NCI-H748 treated with DMSO at 0.1 percent for 48 hours (cell line): ENCODE data around the gene CCNB1IP1.
A peak's percentile ranks its signal among the peaks of the same experiment; 100 is the strongest.
"Not testable (repeated sequence)": the region's sequence is repeated elsewhere in the genome, so short reads cannot be mapped to it uniquely, and the experiment has no call there.

Experiments used
- DNase-seq: peaks from one replicate; lab custom pipeline; 2025; lab: John Stamatoyannopoulos, UW

Gene CCNB1IP1

DNA sequence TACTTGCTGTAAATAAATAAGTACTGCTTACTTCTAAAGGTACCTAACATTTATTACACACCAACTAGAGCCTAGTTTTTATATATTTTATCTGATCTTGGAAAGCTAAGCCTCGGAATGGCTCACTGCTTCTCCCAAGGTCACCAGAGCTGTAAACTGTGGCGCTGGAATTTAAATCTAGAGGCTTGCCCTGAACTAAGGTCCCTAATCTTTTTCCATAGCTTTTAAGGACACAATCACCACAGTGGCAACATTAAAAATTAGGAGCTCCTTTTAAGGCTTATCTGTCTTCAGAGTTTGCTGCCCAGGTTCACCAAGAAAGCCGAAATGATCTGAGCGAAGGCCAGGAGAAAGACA, 670 bp downstream of the CCNB1IP1 start:
- no peak for DNase-seq

DNA sequence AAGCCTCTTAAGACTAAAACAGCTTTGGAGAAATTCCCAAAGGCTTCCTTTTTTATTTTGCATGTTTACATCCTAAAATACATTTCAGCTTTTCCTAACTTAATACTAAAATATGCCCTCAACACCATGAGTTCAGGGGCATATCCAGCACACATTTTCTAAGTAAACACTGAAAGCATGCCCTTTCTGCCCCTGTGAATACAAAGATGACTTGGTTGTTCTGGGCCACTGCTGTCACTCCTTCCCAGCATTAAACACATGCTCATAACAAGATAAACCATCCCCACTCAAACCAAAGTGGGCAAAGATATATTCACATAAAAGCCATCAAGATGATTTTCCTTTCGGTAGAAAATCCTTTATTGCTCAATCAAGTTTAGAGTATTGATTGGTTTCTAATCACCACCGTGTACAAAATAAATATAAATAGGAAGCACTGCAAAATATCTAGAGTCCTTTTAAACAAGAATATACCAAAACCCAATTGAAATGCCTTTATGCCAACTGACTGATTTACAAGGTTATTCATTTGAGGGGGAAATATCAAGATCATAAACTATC, 1.9 kb downstream of the CCNB1IP1 start:
- no peak for DNase-seq

DNA sequence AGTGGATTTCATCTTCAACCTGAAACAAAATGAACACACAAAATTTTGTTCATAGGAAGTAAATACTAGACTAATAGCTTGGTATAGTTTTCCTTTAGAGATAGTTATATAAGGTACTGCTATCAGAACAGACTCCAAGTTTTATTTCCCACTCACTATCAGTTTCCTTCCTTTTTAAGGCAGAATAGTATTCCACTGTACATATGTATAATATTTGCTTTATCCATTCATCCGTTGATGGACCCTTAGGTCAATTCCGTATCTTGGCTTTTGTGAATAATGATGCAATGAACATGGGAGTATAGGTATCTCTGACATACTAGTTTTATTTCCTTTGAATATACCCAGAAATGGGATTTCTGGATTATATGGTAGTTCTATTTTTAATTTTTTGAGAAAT, 3.7 kb downstream of the CCNB1IP1 start:
- no peak for DNase-seq

DNA sequence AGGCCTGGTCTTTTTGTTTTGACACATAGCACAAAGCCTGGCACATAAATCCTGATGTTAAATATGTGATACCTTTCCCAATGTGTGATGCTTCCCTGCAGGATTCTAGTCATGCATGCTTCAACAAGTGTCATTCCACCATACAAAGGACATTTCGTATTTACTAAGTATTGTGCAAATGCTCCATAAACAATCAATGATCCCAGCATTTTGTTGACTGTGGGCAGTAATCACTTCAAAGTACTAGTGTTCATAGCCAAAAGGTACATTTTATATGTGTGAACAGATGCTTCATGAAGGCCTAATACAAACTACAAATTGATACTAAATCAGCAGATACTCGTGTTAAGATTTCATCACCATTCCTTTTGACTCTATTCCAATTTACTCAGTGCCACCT, 4.4 kb downstream of the CCNB1IP1 start:
- DNase-seq = no peak

DNA sequence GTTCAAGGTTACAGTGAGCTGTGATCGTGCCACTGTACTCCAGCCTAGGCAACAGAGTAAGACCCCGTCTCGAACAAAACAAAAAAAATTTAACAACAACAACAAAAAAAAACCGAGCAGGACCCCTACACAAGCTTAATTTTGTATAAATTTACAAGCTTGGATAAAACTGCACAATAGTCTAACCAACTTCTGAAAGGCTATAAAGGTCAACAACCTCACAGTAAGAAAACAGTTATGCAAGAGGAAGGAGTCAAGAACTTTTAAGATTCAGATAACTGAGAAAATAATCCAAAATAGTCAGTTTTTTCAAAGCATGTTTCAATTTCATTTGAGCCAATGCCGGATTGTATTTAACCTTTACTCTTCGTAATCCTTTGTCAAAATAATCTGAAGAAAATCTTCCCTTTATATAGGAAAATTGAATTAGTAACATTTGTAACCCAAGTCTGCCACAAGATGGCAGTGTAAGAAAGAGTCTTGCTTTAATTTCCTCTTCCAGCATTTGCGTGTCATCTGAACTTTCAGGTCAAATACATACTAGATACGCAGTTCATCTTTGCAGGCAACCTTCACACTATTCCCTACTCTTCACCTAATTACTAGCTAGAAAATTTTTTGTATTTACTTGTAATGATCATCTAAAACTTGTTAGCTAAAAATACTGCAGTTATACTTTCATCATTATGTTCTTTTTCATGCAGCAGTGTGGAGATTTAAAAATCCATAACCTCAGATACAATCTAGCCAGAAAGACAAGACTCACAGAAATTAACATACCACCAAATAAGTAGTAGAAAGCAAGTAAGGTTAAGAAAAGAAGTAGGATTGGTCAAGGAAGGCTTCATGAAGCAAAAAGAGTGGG, 5.8 kb downstream of the CCNB1IP1 start:
- DNase-seq = peak; percentile 66

DNA sequence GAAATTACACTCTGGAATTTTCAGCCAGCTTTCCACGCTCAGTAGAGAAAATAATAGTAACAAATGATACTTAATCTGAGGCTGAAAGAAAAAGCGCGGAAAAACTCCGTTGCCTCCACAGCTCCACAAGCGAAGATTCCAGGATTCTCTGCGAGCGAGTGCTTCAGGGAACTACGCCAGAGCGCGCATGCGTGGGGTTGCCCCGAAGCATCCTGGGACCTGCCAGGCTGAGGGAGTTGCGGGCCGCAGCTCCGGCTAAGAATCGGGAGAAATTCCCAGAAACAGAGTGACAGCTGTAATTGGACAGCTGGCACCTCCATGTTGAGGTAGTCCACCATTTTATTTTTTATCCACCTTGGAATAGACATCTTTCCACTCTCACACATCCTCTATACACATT, 15.4 kb downstream of the CCNB1IP1 start:
- no peak for DNase-seq

DNA sequence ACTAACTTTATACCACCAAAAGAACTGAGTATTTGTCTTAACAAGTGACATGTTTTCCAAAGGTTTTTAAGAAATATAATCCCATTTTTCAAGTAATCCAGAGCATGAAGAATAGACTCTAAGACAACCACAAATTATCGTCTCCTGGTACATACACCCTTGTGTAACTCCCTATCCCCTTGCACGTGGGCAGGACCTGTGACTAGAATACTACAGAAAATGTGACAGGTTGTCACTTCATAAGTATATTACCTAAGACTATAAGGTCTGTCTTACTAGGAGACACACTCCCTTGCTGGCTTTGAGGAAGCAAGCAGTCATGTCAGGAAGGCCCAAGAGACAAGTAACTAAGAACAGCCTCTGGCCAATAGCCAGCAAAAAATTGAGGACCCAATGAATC, 19.1 kb downstream of the CCNB1IP1 start:
- DNase-seq = no peak

DNA sequence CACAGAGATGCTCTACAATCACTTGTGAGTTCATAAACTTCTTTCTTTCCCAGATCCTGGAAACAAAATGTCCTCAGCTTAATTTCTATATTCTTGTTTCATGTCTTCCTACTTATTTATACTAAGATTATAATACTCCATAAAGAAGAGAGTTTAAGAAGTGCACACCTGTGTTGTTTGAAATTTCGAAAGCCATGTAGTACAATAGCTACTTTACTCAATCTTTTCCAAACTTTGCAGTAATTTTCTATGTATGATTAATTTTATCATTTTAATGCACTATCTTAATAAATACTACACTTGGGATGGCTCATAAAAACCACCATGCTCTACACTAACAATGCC, 27.0 kb downstream of the CCNB1IP1 start:
- no peak for DNase-seq

DNA sequence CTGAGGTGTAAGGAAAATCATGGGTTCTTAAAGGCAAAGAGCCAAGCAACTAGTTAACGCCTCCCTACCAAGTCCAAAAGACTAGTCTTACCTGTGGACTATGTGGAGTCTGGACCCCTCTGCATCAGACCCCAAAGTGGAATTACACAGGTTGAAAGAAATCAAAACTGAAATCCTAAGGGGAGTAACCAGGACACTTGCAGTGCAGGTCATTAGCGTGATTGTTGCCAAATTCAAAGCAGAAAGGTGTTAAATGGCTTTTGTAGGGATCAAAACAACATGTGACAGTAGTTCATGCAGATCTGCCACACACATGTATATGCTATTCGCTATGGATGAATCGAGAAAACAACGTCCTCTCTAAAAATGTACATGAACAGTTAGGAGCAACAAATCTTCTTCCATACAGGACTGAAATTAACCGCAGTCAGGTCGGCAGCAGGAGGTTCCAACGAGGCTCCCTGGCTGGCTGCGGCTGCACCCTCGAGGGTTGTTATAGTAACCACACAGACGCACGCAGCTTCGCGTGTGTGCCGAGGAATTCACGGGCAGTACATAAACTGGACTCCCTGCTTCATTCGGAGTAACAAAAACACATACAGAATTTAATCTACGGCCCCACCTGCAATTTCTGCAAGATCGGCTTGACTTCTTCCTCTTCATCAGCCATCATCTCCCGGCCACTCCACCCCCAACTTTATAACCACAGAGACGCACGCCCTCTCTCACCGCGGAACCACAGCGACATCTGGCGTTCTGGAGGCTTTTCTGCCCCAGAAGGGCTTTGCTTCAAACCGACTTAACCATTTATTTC, 27.6 kb downstream of the CCNB1IP1 start, which contains the start of gene TTC5:
TSS of gene TTC5 (minus strand) at position 687 of the 814 bp plus-strand sequence. CDS start at position 673, 14 bp downstream.
- peak; percentile 77 for DNase-seq

DNA sequence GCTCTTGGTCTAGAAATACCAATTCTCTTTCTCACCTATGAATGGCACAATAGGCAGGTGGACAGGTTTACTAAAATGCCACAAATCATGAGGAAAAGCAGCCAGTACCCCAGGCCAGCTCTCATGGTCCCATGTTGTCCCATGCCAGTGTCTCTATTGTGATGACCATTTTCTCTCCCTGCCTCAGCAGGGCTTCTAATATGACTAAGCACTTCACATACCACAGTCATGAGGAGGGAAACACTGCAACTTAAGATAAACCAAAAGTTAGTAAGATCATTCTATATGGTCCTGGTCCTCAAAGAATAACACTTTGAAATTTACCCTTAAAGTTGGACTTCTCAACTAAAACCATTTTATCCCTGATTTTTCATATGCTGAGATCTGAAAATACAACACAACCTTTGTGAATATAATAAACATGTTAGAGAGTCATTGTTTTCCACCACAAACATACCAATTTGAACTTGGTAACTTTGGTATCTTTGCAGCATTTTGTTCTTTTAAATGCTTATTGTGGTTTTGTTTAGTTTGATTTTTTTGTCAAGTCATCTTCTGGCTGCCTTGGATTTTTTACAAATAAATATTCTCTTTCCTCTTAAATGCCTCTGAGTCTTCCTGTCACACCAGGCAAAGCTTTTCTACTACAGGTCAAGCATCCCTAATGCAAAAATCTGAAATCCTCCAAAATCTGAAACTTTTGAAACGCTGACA, 30.9 kb downstream of the CCNB1IP1 start:
- DNase-seq = no peak

DNA sequence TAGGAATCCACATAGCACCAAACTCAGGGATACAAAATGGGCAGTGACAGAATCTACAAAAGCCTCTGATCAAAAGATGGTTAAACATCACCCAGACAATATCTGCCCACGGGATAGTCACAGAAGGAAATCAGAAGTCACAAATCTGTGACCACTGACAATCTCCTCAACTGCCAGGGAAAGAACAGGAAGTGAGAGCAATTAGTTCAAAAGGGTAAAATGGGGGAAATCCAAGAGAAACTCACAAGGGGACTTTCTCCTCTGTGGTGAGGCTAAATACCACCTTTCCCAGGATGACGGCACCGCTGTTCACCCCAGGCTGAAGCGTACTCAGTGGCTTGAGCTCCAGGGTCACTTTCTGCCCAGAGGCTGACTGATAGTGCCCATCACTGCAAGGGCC, 38.0 kb downstream of the CCNB1IP1 start:
- DNase-seq = no peak

DNA sequence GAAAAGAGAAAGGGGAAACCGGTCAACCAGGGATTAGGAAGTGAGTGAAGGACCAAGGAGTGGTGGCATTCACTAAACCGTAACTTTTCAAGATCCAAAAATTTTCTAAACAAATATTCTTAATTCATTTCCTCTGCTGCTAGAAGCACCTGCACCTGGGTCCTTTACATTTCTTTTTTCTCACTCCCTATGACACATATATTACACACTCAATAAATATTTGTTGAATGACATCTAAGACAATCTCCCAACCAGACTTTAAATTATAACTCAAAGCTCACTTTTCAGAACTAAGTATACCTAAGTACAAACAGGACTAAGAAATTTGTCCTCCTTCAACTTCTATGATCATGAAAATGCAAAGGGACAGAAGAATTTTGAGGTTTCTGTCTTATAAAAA, 38.4 kb downstream of the CCNB1IP1 start:
- DNase-seq = no peak

DNA sequence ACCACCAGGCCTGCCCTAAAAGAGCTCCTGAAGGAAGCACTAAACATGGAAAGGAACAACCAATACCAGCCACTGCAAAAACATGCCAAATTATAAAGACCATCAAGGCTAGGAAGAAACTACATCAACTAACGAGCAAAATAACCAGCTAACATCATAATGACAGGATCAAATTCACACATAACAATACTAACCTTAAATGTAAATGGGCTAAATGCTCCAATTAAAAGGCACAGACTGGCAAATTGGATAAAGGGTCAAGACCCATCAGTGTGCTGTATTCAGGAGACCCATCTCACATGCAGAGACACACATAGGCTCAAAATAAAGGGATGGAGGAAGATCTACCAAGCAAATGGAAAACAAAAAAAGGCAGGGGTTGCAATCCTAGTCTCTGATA, 51.1 kb downstream of the CCNB1IP1 start:
- DNase-seq = not testable (repeated sequence)

DNA sequence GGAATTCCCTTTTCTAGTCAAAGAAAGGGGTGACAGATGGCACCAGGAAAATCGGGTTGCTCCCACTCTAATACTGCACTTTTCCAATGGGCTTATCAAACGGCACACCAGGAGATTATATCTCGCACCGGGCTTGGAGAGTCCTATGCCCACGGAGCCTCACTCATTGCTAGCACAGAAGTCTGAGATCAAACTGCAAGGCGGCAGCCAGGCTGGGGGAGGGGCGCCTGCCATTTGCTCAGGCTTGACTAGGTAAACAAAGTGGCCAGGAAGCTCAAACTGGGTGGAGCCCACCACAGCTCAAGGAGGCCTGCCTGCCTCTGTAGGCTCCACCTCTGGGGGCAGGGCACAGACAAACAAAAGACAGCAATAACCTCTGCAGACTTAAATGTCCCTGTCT, 52.8 kb downstream of the CCNB1IP1 start:
- DNase-seq = not testable (repeated sequence)

DNA sequence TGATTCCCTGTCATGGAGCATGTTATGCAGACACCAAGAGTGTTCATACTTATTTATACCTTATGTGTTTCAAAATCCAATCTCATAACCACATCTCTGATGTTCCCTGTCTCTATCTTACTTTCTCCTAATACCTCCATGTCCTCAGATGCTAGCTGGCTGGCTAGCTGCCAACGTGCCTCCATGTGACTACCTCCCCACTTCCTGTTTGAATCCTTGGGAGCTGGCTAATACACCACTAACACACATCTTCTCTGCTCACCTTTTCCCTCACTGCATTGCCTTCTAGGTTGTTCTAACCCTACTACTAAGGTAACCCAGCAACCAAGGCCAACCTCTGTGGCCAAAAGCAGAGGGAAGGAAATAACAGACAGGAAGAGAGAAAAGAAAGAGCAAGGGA, 54.7 kb downstream of the CCNB1IP1 start:
- no peak for DNase-seq

DNA sequence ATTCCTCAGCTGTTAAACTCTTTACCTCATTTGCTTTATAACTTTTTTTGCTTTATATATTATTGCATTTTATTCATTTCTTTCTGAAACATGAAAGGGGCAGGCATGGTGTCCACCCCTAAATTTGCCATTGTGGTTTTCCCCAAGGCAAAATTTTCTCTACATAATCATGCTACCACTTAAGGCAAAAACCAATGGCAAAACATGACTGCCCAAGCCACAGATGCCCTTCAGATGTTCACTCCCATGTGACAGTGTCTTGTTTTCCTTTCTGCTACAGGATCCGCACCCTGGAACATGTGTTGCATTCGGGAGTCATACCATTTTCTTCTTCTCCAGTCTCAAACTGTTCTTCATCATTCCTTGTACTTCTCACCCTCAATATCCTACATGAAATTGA, 55.7 kb downstream of the CCNB1IP1 start:
- DNase-seq = no peak

DNA sequence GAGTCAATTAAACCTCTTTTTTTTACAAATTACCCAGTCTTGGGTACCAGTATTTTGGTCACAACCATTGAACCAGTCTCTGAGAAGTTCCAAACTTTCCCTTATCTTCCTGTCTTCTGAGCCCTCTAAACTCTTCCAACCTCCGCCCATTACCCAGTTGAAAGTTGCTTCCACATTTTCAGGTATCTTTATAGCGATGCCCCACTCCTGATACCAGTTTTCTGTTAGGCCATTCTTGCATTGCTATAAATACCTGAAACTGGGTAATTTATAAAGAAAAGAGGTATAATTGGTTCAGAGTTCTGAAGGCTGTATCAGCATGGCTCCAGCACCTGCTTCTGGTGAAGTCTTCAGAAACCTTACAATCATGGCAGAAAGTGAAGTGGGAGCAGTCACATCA, 59.0 kb downstream of the CCNB1IP1 start:
- no peak for DNase-seq

DNA sequence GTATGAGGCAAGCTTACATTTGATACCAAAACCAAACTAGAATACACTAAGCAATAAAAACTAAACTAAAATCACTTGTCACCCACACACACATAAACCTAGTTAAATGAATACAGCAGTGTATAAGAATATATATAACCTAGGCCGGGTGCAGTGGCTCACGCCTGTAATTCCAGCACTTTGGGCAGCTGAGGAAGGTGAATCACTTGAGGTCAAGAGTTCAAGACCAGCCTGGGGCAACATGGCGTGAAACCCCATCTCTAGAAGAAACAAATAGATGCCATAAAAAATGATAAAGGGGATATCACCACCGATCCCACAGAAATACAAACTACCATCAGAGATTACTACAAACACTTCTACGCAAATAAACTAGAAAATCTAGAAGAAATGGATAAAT, 68.7 kb downstream of the CCNB1IP1 start:
- DNase-seq = not testable (repeated sequence)

DNA sequence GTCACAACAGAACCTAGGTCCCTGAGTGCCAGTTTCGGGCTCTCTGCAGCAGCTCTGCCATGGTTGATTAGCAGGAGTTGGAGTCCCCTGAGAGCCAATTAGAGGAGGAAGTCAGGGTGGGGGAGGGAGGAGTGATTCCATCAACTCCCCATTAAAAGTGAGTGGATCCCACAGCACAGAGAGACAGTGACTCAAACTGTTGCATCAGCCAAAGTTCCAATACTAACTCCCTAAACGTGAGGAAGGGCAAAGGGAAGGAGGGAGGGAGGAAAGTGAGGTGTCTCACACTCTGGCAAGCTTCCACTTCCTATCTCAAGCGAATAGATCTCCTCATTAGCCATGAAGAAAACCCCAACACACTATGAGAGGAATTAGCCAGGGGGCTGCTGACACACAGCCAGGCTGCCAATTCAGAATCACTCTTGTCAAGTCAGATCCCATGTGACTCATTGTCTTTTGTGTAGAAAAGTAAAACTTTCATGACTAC, 70.4 kb downstream of the CCNB1IP1 start:
- no peak for DNase-seq
